Measurements from ENCODE around the gene FOXE3. TPM values are rescaled to one million over a fixed set of nuclear protein-coding genes. Genes with fewer than 3 reads are reported as not detected.

FOXE3 gene
- total RNA-seq, 1 experiment from 2014 or later, result 0.20 TPM

- ChIA-PET RAD21 (ENCODE audit: low non-redundant PET in 1 of 2, low total read pairs in 2 of 2, uncharacterized antibody in 2 of 2, unreplicated experiment in 2 of 2) (no interaction called here), CTCF (no interaction called here), POLR2A (no interaction called here)
- Histone ChIP-seq H3K9ac (ENCODE audit: low read length) (no peak overlapping the region), H3K9me3 (ENCODE audit: control insufficient read depth in 1 of 2, insufficient read depth in 1 of 2, low read depth in 1 of 2, low read length in 2 of 2) (no peaks in the 10 kb centered on the region), H3K79me2 (ENCODE audit: insufficient read depth, low read length) (no peaks in the 10 kb centered on the region), H3K9me2 (ENCODE audit: insufficient read depth) (no peaks in the 10 kb centered on the region), H3K36me3 (ENCODE audit: control insufficient read depth in 1 of 2, insufficient read depth in 2 of 2, low read length in 2 of 2) (no peaks in the 10 kb centered on the region), H3K4me2 (ENCODE audit: low read length) (no peak overlapping the region), H3K27me3 (ENCODE audit: insufficient read depth, low read length) (no peaks in the 10 kb centered on the region), H3K4me1 (ENCODE audit: control insufficient read depth in 1 of 2, insufficient read depth in 2 of 2, low read length in 2 of 2) (no peaks in the 10 kb centered on the region), H3K27ac (ENCODE audit: low read depth, low read length) (no peak overlapping the region), H4K20me1 (ENCODE audit: insufficient read depth) (no peaks in the 10 kb centered on the region), H2AFZ (ENCODE audit: low read depth, low read length, poor library complexity, severe bottlenecking) (no peak overlapping the region), H3K4me3 (replicated peaks in 1 of 2; ENCODE audit: low read depth in 1 of 2, low read length in 2 of 2) (no peak overlapping the region)
- intact Hi-C loops (cut with micrococcal nuclease), result no loop called here
- ATAC-seq (no peak), DNase-seq (ENCODE audit: low read depth, low spot score) (no peak)
- TF ChIP-seq SIN3A (IDR thresholded peaks at IDR 0.05; ENCODE audit: low read depth) (no peak), REST (IDR thresholded peaks at IDR 0.05; ENCODE audit: low read depth) (no peak), ELF1 (IDR thresholded peaks at IDR 0.05; ENCODE audit: borderline replicate concordance, low read depth) (no peak), EGR1 (IDR thresholded peaks at IDR 0.05; ENCODE audit: low read depth) (no peak), CEBPB (IDR thresholded peaks at IDR 0.05; ENCODE audit: low read depth) (no peak), EZH2 (IDR thresholded peaks at IDR 0.05) (no peak), SP1 (IDR thresholded peaks at IDR 0.05; ENCODE audit: low read depth) (no peak), ATF3 (IDR thresholded peaks at IDR 0.05) (no peak), ZFX (IDR thresholded peaks at IDR 0.05) (no peak), POLR2A (IDR thresholded peaks at IDR 0.05; ENCODE audit: borderline replicate concordance, extremely low read depth, insufficient read depth, insufficient read length) (no peak), ZBTB33 (IDR thresholded peaks at IDR 0.05; ENCODE audit: extremely low read depth, insufficient replicate concordance, low read length) (no peak), JUND (IDR thresholded peaks at IDR 0.05) (no peak), EZH2phosphoT487 (IDR thresholded peaks at IDR 0.05; ENCODE audit: borderline replicate concordance) (no peak), FOSL1 (IDR thresholded peaks at IDR 0.05; ENCODE audit: low read depth) (no peak), POLR2AphosphoS5 (IDR thresholded peaks at IDR 0.05; ENCODE audit: low read depth, low read length) (no peak)
- no TSS peak for BruUV-seq (replicated peaks)
Observed at GRCh38 chr1:47399846-47400155, 16.3 kb upstream of the FOXE3 start.

Measured in HCT116 (cell line).